Left hindlimb (tissue), 1 donor: ENCODE data around the gene VILL.
"Not testable (repeated sequence)": the region's sequence is repeated elsewhere in the genome, so short reads cannot be mapped to it uniquely, and the experiment has no call there.

ENCODE experiments used
- DNase-seq: peaks from one replicate; pipeline ENCODE4 v3.0.0-alpha.2; 2018

VILL gene

DNA sequence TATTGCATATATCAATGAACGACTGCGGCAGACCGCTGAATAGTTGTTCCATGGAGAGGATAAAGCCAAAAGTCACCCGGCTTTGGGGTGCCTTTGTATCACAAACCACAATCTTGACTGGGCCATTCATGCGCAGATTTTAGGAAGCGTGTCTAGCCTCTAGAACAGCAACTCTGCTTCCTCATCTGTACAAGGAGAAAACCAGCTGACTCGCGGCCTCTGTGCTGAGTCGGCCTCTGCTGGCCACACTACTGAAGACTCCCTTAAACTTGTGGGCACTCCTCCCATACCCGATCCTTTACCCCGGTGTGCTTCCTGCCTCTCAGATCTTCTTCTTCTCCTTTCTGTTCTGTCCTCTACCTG lies 49.3 kb downstream of the VILL start:
- no peak for DNase-seq

- DNase-seq = no peak
Observed at GRCh38 chr3:38040401-38040800, 49.8 kb downstream of the VILL start.

- no peak for DNase-seq
Observed at GRCh38 chr3:38043486-38043885, 52.9 kb downstream of the VILL start.

GRCh38 chr3:38046027-38046426 lies 55.4 kb downstream of the VILL start:
- DNase-seq = no peak

- DNase-seq = no peak
Observed at GRCh38 chr3:38046821-38047220, 56.2 kb downstream of the VILL start.

DNA sequence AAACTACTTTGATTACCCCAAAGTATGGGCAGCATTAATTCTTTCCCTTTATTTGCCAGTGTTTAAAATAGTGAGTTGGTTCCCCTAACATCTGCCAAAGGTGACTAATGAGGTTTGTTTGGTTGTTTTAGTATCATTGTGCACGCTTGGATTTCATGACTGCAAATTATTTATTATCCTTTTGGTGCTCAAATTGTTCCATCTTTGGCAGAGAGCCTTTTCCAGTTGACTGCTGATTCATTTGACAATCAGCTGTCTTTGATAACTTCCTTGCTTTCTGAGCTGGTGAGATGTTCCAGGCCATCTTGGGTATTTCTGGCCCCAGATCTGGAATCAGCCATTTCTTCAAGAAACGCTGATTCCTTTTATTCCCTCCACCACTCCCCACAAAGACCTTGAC lies 57.3 kb downstream of the VILL start:
- DNase-seq = no peak

DNA sequence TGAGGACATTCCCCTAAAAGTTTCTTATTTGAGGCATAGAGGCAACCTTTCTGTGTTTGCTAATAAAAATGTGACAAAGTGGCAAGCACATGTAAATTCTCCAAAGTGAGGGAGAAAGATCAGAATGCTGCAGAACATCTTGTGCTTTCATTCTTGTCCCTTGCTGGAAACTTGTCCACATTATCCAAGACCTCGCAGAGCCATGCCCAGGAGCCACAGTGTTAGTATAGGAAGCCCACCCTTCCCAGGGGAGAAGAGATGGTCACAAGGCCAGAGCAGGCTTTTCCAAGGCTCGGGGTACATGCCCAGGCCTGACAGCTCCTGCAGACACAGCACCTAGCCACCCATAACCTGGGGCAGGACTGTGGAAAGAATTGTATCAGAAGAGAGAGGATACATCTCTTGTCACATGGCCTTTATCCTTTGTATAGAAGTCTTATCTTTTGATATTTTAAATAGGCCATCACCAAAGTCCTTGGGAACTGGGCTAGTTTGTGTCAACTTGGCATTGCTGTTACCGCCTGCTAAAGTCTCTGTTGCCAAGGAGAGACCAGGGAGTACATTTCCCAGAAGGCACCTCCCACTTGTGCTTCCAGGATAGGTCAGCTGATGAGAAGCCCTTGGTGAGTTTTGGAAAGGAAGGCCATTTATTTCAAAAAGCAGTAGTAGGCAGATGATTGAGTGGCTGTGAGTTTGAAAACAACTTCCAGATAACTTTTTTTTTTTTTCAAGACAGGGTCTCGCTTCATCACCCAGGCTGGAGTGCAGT lies 59.0 kb downstream of the VILL start:
- DNase-seq = no peak

- DNase-seq = no peak
Observed at GRCh38 chr3:38051131-38051530, 60.5 kb downstream of the VILL start.

DNA sequence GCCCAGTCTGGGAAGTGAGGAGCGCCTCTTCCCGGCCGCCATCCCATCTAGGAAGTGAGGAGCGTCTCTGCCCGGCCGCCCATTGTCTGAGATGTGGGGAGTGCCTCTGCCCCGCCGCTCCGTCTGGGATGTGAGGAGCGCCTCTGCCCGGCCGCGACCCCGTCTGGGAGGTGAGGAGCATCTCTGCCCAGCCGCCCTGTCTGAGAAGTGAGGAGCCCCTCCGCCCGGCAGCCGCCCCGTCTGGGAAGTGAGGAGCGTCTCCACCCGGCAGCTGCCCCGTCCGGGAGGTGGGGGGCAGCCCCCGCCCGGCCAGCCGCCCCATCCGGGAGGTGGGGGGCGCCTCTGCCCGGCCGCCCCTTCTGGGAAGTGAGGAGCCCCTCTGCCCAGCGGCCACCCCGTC lies 62.7 kb downstream of the VILL start:
- DNase-seq = not testable (repeated sequence)

GRCh38 chr3:38053813-38054498 lies 63.4 kb downstream of the VILL start:
- not testable (repeated sequence) for DNase-seq

- DNase-seq = no peak
Observed at GRCh38 chr3:38054499-38055001, 64.0 kb downstream of the VILL start.
